Left ventricle myocardium inferior (tissue), 1 donor: ENCODE data around the gene CPA2. TPM values are rescaled to one million over a fixed set of nuclear protein-coding genes. Genes with fewer than 3 reads are reported as not detected.
"Not testable (repeated sequence)": the region's sequence is repeated elsewhere in the genome, so short reads cannot be mapped to it uniquely, and the experiment has no call there.

Experiments
- DNase-seq: peaks from one replicate; pipeline ENCODE4 v3.0.0-alpha.2; 2020
- H3K27ac ChIP-seq: fragments of 200-600 bp; replicated peaks from 2 replicates; pipeline ENCODE4 v1.8.0; 2021
- H3K27me3 ChIP-seq: fragments of 200-600 bp; 2 replicates; pipeline ENCODE4 v1.8.0; 2021; ENCODE audit warnings: low read depth
- H3K36me3 ChIP-seq: fragments of 200-600 bp; 2 replicates; pipeline ENCODE4 v1.8.0; 2021
- H3K4me1 ChIP-seq: fragments of 200-600 bp; 2 replicates; pipeline ENCODE4 v1.8.0; 2021
- H3K4me3 ChIP-seq: fragments of 200-600 bp; 2 replicates; pipeline ENCODE4 v1.8.0; 2021; ENCODE audit warnings: mild to moderate bottlenecking, moderate library complexity
- H3K9me3 ChIP-seq: fragments of 200-600 bp; replicated peaks from 2 replicates; pipeline ENCODE4 v1.8.0; 2021
- CTCF ChIP-seq: fragments of 200-600 bp; IDR thresholded peaks from 2 replicates; pipeline ENCODE4 v1.8.0; 2021; ENCODE audit warnings: antibody characterized with exemption, mild to moderate bottlenecking, borderline replicate concordance
- intact Hi-C: fragments of 100-400 bp; cut with micrococcal nuclease; formaldehyde crosslinking; loops from one replicate; pipeline ENCODE4 v1.11.0; 2022
- total RNA-seq: library from RNA; stranded (reverse); fragmentation: NEBNext Ultra II Directional; extraction: Animal tissue kit (Norgen Biotek cat#: 25700); gene quantifications from one replicate; pipeline ENCODE4 v1.2.1, GENCODE V29; 2021
- donor health status: DM: no; HTN: yes; CAD: no; lungs with severe emphysema.

CPA2 gene
- total RNA-seq, 1 donor from 2014 or later: not detected

GRCh38 chr7:130224210-130224609 is 42.5 kb upstream of the CPA2 start:
- H3K9me3 ChIP-seq: peaks cover 6% of the 10 kb centered on the region
- H3K27me3 ChIP-seq: no peaks in the 10 kb centered on the region

GRCh38 chr7:130224923-130225322 is 41.7 kb upstream of the CPA2 start:
- H3K9me3 ChIP-seq, H3K27me3 ChIP-seq, H3K4me3 ChIP-seq, DNase-seq, intact Hi-C loops, H3K36me3 ChIP-seq, H3K27ac ChIP-seq, H3K4me1 ChIP-seq: not testable (repeated sequence)

More at GRCh38 chr7:130224210-130224609, 42.5 kb upstream of the CPA2 start:
- no peaks in the 10 kb centered on the region for H3K36me3 ChIP-seq
- peaks cover 8% of the 10 kb centered on the region for H3K4me1 ChIP-seq
- H3K27ac ChIP-seq: no peak overlapping the region
- no peak overlapping the region for H3K4me3 ChIP-seq
- DNase-seq: no peak
- intact Hi-C loops: no loop called here
- TF ChIP-seq CTCF: no peak

GRCh38 chr7:130226333-130226732 is 40.3 kb upstream of the CPA2 start:
- intact Hi-C loops: no loop called here
- Histone ChIP-seq H3K4me3 (no peak overlapping the region), H3K36me3 (no peaks in the 10 kb centered on the region), H3K9me3 (peaks cover 6% of the 10 kb centered on the region), H3K27ac (no peak overlapping the region), H3K27me3 (no peaks in the 10 kb centered on the region), H3K4me1 (peaks cover 8% of the 10 kb centered on the region)
- TF ChIP-seq CTCF: no peak
- no peak for DNase-seq

GRCh38 chr7:130227883-130228575 is 38.6 kb upstream of the CPA2 start:
- Histone ChIP-seq H3K4me3 (no peak overlapping the region), H3K36me3 (no peaks in the 10 kb centered on the region), H3K4me1 (peaks cover 8% of the 10 kb centered on the region), H3K27ac (no peak overlapping the region), H3K27me3 (no peaks in the 10 kb centered on the region), H3K9me3 (peaks cover 6% of the 10 kb centered on the region)
- no peak for TF ChIP-seq CTCF
- no peak for DNase-seq
- intact Hi-C loops: no loop called here

GRCh38 chr7:130228840-130229502 is 37.7 kb upstream of the CPA2 start:
- Histone ChIP-seq H3K27ac (no peak overlapping the region), H3K4me1 (peaks cover 8% of the 10 kb centered on the region), H3K9me3 (peaks cover 6% of the 10 kb centered on the region), H3K27me3 (no peaks in the 10 kb centered on the region), H3K36me3 (no peaks in the 10 kb centered on the region), H3K4me3 (no peak overlapping the region)
- intact Hi-C loops: no loop called here
- no peak for DNase-seq
- TF ChIP-seq CTCF: no peak

GRCh38 chr7:130229981-130230380 is 36.7 kb upstream of the CPA2 start:
- H3K27me3 ChIP-seq, DNase-seq, H3K36me3 ChIP-seq, H3K27ac ChIP-seq, intact Hi-C loops, H3K4me1 ChIP-seq, H3K9me3 ChIP-seq, H3K4me3 ChIP-seq: not testable (repeated sequence)
